Measurements from ENCODE around the gene MSL2. TPM values are rescaled to one million over a fixed set of nuclear protein-coding genes. Genes with fewer than 3 reads are reported as not detected.

MSL2 gene
- total and polyA plus RNA-seq, 2 of the 4 experiments (the other 2 are of a cell fraction), result 7.1 to 13.6 TPM

DNA sequence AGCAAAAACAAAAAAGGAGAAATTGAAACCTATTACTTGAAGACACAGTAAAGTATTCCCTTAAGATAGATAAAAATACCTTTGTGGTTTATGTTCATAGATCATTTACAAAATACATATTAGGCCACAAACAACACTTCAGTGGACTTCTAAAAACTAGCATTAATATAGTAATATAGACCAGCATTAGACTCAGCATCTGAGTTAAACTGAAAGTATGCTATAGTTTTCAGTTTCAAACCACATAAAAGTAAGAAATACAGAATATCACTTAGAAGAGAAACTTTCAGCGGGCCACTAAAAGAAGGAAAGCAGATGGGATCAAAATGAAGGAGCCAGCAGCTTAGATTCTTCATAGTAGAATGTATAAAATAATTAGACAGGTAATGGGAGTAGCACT lies 86.6 kb downstream of the MSL2 start:
- Histone ChIP-seq H3K36me3 (ENCODE audit: control insufficient read depth, insufficient read depth, low read length) (peaks cover 9% of the 10 kb centered on the region), H2AK5ac (ENCODE audit: low read depth, low read length) (no peak overlapping the region), H2BK20ac (ENCODE audit: low read depth, low read length) (no peak overlapping the region), H3K14ac (replicated peaks; ENCODE audit: low read depth, low read length) (no peak overlapping the region), H3K27ac (ENCODE audit: insufficient read depth, low read length) (no peak overlapping the region), H3K56ac (ENCODE audit: extremely low read depth, insufficient read depth, low read length) (no peak overlapping the region), H3K18ac (ENCODE audit: low read depth, low read length) (no peak overlapping the region), H4K5ac (ENCODE audit: low read depth, low read length) (no peak overlapping the region), H3K9me1 (ENCODE audit: insufficient read depth, low read length) (no peaks in the 10 kb centered on the region), H3K79me1 (ENCODE audit: low read depth in 1 of 2, low read length in 2 of 2) (peaks cover 3 to 4% of the 10 kb centered on the region in 2 experiments; a peak in 3 of 4 replicates), H2AK9ac (replicated peaks; ENCODE audit: low read depth, low read length, poor library complexity) (no peak overlapping the region), H2BK120ac (ENCODE audit: low read depth, low read length) (no peak overlapping the region), H3K23ac (ENCODE audit: low read depth, low read length) (no peak overlapping the region), H2AFZ (replicated peaks; ENCODE audit: low read length, poor library complexity) (no peak overlapping the region), H2BK15ac (ENCODE audit: low read depth, low read length) (no peak overlapping the region), H3K4ac (ENCODE audit: low read depth, low read length) (no peak overlapping the region), H3K4me1 (ENCODE audit: control insufficient read depth, insufficient read depth, low read length) (no peaks in the 10 kb centered on the region), H3K4me2 (ENCODE audit: low read depth, low read length) (no peak overlapping the region), H3K9ac (ENCODE audit: low read depth, low read length) (no peak overlapping the region), H4K20me1 (ENCODE audit: insufficient read depth, low read length) (no peaks in the 10 kb centered on the region), H3K9me3 (ENCODE audit: control insufficient read depth, insufficient read depth, low read length) (peaks cover 3% of the 10 kb centered on the region; the same call in 1 of the 2 replicates), H2BK5ac (ENCODE audit: low read depth, low read length, poor library complexity, severe bottlenecking) (no peak overlapping the region), H3K4me3 (ENCODE audit: insufficient read depth, low read depth, low read length) (no peak overlapping the region), H4K91ac (ENCODE audit: insufficient read depth, low read depth, low read length) (no peak overlapping the region), H3K27me3 (ENCODE audit: control insufficient read depth, insufficient read depth, low read length) (no peaks in the 10 kb centered on the region), H4K8ac (ENCODE audit: low read depth in 2 of 2, low read length in 2 of 2) (no peak overlapping the region)
- DNase-seq, result no peak
- no peak for ATAC-seq (ENCODE audit: low read depth)
- ChIA-PET POLR2A (ENCODE audit: unreplicated experiment) (no interaction called here), CTCF (no interaction called here)
- BruUV-seq (replicated peaks), result no TSS peak
- dilution Hi-C loops (cut with HindIII; ENCODE audit: low sequenced_read_pairs, unreplicated experiment) (no loop called here), in situ Hi-C loops (cut with MboI; ENCODE audit: low sequenced_read_pairs) (no loop called here), intact Hi-C loops (cut with micrococcal nuclease) (no loop called here)
- WGBS, 2 experiments (ENCODE audit: extremely low coverage in 2 of 2, insufficient read length in 1 of 2), result no CpG with 5 or more reads among the region's 1 CpG
- TF ChIP-seq RCOR1 (IDR thresholded peaks at IDR 0.05; ENCODE audit: insufficient replicate concordance, low read length) (no peak), CEBPB (IDR thresholded peaks at IDR 0.05; ENCODE audit: low read depth, low read length) (no peak), SMC3 (IDR thresholded peaks at IDR 0.05; ENCODE audit: low read depth, low read length) (no peak)
- TF ChIP-seq, protein P1, sequence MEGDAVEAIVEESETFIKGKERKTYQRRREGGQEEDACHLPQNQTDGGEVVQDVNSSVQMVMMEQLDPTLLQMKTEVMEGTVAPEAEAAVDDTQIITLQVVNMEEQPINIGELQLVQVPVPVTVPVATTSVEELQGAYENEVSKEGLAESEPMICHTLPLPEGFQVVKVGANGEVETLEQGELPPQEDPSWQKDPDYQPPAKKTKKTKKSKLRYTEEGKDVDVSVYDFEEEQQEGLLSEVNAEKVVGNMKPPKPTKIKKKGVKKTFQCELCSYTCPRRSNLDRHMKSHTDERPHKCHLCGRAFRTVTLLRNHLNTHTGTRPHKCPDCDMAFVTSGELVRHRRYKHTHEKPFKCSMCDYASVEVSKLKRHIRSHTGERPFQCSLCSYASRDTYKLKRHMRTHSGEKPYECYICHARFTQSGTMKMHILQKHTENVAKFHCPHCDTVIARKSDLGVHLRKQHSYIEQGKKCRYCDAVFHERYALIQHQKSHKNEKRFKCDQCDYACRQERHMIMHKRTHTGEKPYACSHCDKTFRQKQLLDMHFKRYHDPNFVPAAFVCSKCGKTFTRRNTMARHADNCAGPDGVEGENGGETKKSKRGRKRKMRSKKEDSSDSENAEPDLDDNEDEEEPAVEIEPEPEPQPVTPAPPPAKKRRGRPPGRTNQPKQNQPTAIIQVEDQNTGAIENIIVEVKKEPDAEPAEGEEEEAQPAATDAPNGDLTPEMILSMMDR (conservative IDR thresholded peaks at IDR 0.05; ENCODE audit: low read depth, low read length), result no peak

All from IMR-90 (cell line).